TTC549 (cell line): ENCODE data around the gene GPR161.
A peak's percentile ranks its signal among the peaks of the same experiment; 100 is the strongest.
"Not testable (repeated sequence)": the region's sequence is repeated elsewhere in the genome, so short reads cannot be mapped to it uniquely, and the experiment has no call there.

Experiments
- FAIRE-seq: peaks from 2 replicates; lab custom pipeline; 2012; peaks lifted over from hg19 to GRCh38; lab: Jason Lieb, UNC

Gene GPR161, protein sequence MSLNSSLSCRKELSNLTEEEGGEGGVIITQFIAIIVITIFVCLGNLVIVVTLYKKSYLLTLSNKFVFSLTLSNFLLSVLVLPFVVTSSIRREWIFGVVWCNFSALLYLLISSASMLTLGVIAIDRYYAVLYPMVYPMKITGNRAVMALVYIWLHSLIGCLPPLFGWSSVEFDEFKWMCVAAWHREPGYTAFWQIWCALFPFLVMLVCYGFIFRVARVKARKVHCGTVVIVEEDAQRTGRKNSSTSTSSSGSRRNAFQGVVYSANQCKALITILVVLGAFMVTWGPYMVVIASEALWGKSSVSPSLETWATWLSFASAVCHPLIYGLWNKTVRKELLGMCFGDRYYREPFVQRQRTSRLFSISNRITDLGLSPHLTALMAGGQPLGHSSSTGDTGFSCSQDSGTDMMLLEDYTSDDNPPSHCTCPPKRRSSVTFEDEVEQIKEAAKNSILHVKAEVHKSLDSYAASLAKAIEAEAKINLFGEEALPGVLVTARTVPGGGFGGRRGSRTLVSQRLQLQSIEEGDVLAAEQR

DNA sequence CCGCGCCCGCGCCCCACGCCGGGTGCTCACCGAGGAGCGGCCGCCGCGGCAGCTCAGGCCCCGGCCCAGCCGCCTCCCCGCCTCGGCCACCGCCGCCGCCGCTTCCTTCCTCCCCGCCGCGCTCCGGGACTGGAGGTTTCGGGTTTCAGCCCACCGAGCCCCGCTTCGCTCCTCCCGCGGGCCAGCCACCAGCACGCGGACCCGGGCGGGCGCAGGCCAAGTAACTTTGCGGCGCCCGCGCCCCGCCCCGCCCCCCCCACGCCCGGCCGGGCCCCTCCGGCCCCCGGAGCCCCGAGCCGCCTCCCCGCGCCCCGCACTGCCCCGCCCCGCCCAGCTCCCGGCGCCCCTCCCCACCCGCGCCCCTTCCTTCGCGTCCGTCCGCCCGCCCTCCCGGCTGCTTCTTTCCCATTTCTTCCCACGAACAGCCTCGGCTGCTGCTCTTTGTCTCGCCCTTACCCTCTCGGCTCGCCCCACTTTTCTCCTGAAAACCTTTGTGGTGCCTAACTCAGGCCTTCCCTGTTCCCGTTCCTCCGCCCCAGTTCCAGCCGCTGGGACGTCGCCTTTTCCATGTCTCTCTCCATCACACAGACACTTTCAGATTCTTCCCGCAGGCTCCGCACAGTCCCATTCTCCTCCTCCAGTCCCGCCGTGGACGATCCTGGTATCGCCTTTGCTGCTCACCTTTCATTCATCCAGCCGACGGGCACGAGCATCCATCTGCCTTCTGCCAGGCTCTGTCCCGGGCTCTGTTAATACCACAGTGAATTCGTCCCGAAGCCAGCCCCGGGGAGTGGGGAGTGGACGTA lies at the start of gene GPR161:
GPR161 (minus strand) TSS at position 222 of the 806 bp plus-strand sequence. CDS start 32,080 bp downstream, outside the sequence.
- FAIRE-seq: no peak

DNA sequence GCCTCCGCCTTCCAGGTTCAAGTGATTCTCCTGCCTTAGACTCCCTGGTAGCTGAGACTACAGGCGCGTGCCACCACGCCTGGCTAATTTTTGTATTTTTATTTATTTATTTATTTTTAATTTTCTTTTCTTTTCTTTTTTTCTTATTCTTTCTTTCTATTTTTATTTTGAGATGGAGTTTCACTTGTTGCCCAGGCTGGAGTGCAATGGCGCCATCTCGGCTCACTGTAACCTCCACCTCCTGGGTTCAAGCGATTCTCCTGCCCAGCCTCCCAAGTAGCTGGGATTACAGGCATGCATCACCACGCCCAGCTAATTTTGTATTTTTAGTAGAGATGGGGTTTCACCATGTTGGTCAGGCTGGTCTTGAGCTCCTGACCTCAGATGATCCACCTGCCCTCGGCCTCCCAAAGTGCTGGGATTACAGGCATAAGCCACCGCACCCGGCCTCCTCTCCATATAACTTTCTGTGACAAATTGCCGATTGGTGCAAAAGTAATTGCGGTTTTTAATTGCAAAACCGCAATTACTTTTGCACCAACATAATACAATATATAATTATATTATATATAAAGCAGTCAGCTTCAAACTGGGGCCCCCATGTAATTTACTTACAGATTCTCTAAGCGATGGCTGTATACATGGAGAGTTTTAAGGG lies 44.5 kb upstream of the GPR161 start:
- FAIRE-seq: not testable (repeated sequence)

DNA sequence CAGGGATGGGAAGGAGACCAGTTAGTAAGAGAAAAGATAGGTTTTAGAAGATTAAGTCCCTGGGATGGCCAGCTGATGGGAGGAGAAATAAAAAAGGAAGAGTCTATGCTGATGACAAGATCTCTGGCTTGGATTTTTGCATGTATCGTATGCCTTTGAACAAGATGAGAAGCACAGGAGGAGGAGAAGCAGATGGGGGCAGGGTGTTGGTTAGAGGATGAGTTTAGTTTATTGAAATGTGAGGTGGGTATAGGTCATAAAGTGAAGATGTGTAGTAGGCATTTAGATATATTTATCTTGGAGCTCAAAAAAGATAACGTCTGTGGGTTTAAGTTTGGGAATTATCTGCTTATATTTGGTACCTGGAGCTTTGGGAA lies 43.4 kb upstream of the GPR161 start:
- FAIRE-seq: no peak

DNA sequence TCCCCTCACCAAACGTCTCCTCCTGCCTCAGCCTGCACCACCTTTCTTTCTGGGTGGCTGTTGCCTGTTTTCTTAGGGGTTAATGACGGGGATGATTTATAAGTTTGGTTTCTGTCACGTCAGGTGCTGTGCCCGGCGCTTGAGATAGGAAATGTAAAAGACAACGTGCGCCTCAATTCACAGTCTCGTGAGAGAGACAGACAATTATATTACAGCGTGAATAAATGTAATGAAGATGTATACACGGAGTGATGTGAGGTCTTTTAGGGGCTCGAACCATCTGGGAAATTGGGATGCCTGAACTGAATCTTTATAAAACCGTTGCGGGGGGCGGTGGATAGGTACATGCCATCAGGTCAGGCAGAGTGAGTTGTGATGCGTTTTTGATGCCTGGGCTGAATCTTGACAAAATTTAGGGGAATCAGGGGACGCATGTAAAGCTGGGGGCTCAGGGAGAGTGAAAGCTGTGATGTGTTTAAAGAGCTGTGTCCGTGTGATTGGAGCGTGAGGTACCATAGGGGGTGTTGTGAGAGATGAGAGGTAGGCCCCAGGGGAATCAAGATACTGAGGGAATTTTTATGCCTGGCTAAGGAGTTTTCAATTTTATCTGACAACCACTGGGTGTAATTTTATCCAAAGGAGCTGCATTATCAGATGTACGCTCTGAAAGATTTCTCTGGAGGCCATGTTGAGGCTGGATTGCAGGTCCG lies 42.9 kb upstream of the GPR161 start:
- no peak for FAIRE-seq

DNA sequence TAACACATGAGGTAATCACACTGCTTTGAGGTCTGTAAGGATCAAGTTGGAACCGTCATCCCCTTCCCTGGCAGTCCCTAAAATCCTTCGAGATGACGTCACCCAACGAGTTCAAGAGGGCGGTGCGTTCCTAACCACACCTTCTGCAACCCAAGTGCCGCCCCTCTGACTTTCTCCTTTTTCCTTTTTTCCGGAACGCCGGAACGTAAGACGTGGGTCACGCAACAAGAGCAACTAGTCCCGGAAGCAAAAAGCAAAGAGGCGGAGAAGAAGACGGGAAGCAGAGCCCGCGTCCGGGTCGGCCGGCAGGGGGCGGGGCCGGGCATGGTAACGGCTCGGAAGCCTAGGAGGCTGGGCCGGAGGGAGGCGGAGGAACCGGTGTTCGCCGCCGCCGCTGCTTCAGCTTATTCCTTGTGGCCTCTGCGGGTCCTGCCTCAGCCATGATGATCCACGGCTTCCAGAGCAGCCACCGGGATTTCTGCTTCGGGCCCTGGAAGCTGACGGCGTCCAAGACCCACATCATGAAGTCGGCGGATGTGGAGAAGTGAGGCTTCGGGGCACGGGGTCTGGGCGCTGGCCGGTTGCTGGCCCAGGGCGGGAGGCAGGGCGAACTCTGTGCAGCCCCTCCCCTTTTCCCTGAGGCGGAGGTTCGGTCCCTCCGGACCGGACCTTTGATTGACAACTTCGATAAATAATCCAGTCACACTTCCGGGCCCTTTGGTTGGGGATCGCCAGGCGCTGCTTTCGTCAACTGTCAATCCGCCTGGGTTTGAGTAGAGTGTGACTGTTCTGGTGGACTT lies 42.1 kb upstream of the GPR161 start, which contains the start of gene TIPRL:
TIPRL (plus strand) TSS at position 325 of the 800 bp plus-strand sequence; CDS start at position 441, 116 bp downstream.
- FAIRE-seq: peak; percentile 99

DNA sequence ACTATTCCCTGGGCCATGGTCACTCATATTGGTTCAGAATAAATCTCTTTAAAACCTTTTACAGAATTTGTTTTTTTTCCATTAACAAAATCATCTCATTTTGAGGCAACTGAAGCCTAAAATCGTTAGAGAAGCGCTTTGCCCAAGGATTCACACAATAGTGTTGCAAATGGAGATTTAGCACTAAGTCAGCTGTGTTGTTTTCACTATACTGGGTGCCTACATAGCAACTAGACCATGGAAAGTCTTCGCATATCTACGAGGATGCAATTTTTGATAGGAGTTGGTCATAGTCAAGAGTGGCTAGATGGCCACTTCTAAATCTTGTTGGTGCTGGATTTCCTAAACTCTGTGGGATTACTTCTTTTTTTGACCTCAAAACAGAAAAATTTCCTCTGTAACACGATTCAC lies 41.5 kb upstream of the GPR161 start:
- no peak for FAIRE-seq

DNA sequence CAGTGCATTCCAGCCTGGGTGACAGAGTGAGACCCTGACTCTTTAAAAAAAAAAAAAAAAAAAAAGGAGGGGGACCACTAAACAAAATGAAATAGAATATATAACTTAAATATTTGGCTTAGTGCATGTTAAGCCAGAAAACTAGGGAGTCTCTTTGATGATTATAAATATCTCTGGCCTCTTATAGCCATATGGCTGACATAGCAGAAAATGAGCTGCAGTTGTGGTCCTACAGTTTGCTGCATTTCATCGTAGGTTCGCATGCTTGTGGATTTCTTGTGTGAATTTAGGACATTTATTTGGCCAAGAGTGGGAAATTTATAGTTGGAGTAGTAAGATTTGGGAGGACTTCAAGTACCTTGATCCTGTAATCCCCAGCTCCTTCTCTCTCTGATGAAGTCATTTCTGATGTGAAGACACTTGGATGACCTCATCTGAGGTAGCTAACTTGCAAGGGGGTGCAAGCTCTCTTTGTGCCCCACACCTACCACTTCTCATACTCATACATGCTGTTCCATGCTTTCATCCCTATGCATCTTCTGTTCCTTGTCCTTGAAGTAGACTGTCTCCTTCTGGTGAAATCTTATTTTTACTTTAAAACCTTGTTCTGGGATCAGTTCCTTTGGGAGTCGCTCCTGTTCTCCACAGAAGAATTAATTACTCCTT lies 35.7 kb upstream of the GPR161 start:
- FAIRE-seq: no peak

DNA sequence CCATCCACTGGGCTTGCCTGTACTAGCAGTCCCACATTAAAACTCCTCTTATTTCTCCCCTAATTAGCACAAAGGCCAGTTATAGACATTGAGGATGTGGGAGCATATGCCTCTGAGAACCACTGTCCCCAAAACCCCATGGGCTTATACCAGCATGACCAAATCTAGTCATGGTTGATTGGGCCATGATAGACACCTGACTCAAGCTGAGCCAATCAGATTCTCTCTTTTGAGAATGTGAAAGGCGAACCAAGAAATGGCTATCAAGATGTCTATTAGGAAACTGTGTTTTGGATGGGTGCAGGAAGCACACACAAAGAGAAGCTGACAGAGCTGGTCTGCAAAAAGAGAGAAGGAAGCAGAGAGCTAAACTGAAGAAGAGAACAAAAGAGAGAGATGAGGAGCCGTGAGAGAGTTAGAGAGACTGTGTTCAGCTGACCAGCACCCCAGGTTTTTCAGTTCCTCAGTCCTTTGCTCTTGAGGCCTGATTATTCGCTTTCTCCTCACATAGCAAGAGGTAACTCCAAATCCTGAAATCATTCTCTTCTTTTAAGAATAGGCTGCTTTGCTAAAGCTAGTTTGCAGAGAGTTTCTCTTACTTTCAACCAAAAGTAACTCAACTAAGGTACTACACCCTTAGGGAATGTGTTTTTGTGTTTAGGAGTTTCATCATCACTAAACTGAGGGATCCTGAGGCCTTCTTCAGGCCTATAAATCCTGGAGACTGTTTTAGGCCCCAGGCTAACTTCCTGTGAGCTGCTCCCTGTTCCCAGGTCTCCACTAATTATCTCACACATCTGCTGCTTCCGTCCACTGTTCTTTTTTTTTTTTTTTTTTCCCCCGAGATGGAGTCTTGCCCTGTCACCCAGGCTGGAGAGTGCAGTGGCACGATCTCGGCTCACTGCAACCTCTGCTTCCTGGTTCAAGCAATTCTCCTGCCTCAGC lies 34.1 kb upstream of the GPR161 start:
- FAIRE-seq: no peak

DNA sequence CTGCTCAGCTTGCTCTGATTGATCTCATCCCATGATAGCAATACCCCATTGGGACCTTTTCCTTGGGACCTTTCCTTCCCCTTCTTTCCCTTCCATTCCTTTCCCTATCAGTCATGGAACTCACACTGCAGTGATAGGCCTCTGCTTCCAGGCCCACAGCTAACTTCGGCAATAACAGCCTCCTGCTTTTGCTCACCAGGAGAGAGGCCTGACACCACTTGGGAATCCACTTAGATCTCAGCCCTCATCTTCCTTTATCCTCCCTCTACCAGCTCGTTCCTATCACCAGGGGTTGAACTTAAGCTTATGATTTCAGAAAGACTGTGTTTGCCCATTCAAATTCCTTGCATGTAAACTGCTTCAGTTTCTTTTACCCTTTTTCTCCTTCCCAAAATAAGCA lies 31.1 kb upstream of the GPR161 start:
- FAIRE-seq: no peak

DNA sequence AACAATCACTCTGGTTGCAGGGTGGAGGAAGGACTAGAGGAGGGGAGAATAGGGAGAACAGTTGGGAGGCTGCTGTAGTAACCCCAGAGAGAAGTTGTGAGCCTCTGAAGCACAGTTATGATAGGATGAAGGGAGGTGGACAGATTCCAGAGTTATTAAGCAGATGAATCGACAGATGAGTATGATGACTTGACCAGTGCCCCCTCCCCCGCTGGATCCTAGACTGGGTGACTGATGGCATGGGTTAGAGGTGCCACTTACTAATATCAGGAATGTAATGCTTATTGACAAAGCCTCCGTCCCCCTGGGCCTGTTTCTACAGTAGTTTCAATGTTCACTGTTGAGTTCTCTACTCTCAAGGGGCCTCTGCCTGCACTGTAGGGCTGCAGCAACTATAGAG lies 28.0 kb upstream of the GPR161 start:
- no peak for FAIRE-seq

DNA sequence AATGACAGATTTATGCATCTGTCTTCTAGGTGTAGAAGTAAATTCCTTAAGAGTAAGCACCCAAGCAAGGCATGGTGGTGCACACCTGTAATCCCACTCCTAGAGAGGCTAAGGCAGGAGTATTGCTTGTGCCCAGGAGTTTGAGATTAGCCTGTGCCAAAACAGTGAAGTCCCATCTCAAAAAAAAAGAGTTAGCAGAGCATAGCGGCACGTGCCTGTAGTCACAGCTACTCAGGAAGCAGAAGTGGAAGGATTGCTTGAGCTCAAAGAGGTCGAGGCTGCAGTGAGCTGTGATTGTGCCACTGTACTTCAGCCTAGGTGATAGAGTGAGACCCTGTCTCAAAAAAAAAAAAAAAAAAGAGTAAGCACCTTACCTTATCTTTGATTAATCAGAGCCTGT lies 26.9 kb upstream of the GPR161 start:
- FAIRE-seq: no peak

DNA sequence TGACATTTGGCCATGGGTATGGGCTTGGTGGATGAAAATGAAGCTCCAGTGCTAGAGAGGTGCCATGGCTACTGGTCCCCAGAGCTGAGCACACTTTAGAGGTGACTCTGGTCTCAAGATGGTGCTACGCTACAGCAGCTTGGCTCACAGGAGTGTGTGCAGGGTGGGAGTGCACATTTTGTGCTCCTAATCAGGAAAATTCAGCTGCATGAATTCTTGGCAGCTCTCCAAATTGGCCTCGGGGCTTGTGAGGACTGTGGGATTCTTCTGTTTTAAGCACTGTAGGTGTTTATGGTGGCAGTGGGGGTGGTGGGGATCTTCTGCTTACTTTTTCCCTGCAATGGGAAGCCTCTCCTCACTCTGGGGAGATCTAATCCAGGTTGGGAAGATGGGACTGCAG lies 24.7 kb upstream of the GPR161 start:
- FAIRE-seq: no peak

DNA sequence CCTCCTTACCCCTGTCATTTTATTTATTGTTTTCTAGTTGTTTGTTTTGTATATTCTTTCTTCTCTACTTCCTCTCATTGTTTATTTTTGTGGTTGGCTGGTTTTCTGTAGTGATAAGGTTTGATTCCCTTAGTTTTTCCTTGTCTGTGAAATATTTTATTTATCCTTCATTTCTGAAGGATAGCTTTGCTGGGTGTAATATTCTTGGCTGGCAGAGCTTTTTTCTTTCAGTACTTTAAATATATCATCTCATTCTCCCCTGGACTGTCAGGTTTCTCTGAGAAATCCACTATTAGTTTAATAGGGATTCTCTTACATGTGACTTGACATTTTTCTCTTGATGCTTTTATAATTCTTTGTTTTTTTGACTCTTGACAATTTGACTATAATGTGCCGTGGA lies 23.2 kb upstream of the GPR161 start:
- no peak for FAIRE-seq

DNA sequence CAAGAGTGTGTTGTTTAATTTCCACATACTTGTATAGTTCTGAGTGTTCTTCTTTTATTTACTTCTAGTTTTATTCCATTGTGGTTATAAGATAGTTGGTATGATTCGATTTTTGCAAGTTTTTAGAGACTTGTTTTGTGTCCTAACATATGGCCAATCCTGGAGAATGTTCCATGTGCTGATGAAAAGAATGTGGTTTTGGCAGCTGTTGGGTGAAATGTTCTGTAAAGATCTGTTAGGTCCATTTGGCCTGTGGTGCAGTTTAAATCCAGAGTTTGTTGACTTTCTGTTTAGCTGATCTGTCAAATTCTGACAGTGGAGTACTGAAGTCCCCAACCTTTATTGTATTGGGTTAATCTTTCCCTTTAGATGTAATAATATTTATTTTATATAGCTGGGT lies 22.5 kb upstream of the GPR161 start:
- no peak for FAIRE-seq

DNA sequence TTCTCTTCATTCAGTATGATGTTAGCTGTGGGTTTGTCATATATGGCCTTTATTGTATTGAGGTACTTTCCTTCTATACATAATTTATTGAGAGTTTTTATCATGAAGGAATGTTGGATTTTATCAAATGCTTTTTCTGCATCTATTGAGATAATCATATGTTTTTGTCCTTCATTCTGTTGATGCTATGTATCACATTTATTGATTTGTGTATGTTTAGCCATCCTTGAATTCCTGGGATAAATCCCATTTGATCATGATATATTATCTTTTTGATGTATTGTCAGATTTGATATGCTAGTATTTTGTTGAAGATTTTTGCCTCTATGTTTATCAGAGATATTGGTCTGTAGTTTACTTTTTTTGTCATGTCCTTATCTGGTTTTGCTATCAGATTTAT lies 20.9 kb upstream of the GPR161 start:
- FAIRE-seq: no peak

DNA sequence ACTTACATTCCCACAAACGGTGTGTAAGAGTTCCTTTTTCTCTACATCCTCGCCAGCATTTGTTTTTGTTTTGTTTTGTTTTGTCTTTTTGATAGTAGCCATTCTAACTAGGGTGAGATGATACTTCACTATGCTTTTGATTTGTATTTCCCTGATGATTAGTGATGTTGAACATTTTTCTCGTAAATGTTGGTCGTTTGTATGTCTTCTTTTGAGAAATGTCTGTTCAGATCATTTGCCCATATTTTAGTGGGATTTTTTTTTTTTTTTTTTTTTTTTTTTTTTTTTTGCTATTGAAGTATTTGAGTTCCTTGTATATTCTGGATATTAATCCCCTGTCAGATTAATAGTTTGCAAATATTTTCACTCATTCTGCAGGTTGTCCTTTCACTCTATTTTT lies 19.2 kb upstream of the GPR161 start:
- peak; percentile 51 for FAIRE-seq

DNA sequence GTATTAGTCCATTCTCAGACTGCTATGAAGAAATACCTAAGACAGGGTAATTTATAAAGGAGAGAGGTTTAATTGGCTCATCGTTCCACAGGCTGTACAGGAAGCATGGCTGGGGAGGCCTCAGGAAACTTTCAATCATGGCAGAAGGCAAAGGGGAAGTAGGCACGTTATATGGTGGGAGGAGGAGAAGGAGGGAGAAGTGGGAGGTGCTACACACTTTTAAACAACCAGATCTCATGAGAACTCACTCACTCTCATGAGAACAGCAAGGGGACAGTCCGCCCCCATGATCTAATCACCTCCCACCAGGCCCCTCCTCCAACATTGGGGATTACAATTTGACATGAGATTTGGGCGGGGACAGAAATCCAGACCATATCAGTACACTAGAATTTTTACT lies 18.0 kb upstream of the GPR161 start:
- FAIRE-seq: not testable (repeated sequence)

DNA sequence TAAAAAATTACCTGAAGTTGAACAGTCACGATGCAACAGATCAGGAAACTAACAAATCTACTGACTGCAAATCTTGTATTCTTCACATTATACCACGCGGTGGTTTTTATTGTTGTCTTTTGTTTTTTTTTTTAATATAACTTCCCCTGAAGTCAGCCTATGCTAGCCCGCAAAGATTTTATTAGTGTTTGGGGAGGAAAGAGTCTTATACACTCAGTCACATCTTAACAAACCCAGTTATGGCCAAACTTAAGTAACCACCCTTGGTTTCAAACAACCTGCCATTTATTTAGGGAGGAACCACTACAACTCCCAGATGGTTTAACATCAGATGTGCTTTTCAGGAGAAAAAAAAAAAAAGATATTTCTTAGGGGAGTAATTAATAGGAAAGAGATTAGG lies 15.2 kb upstream of the GPR161 start:
- FAIRE-seq: peak; percentile 3

DNA sequence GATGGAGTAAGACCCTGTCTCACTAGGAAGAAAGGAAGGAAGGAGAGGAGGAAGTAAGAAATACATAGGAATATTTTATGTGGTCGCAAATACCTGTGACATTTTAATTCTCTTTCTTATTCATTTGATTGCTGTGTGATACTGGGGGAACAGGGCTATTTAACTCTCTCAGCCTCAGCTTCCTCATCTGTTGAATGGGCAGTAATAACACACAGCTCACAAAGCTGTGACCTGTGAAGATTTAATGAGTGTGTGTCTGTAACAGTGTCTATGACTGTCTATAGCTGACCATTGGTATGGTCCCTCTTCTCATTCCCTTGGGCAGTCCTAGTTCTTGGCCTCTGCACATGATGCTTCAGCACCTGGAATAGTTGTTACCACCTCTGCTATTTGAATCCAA lies 13.6 kb upstream of the GPR161 start:
- no peak for FAIRE-seq
